ENCODE data around the gene EPS8.
"Not testable (repeated sequence)": the region's sequence is repeated elsewhere in the genome, so short reads cannot be mapped to it uniquely, and the experiment has no call there.

Gene EPS8

GRCh38 chr12:15756822-15757221 is 32.4 kb downstream of the EPS8 start:
- DNase-seq (ENCODE audit: low read depth) = no peak

DNA sequence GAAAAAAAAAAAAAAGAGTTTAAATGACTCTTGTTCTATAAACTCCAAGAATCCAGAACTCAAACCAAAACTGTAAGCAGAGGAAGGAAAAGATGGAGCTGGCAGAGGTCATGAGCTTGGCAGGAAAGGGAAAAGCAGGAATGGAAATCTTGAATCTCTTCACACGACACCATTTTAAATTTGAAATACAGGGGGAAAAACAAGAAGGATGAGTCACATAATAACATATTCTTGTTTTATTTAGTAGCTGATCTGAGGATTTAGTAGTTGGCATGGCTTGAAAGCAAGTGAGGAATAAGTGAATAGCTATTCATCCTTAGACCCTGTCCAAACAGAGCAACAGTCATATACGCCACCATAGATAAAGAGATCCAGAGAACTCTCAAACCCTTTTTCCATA is 35.0 kb downstream of the EPS8 start:
- no peak for DNase-seq (ENCODE audit: low read depth)

DNA sequence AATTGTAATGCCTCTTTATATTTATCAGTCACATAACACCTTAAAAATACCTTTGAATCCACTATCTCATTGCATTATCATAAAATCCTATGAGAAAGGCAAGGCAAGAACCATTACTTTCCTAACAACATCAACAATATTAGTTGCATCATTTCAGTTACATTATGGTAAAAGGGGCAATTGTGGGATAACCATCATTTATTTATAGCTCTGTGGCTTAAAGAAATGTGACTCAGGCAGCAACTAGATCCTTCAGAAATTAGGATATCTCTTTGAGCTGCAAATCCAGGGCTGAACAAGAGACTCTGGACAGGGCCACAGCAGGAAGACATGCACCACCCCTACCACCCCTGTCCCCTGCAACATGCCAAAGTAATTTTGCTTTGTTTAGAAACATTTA is 36.4 kb downstream of the EPS8 start:
- DNase-seq (ENCODE audit: low read depth) = no peak

GRCh38 chr12:15751741-15752140 is 37.4 kb downstream of the EPS8 start:
- DNase-seq (ENCODE audit: low read depth) = no peak

- no peak for DNase-seq (ENCODE audit: low read depth)
Measured at GRCh38 chr12:15749937-15750336, 39.3 kb downstream of the EPS8 start.

GRCh38 chr12:15741870-15742269 is 47.3 kb downstream of the EPS8 start:
- not testable (repeated sequence) for DNase-seq (ENCODE audit: low read depth)

DNA sequence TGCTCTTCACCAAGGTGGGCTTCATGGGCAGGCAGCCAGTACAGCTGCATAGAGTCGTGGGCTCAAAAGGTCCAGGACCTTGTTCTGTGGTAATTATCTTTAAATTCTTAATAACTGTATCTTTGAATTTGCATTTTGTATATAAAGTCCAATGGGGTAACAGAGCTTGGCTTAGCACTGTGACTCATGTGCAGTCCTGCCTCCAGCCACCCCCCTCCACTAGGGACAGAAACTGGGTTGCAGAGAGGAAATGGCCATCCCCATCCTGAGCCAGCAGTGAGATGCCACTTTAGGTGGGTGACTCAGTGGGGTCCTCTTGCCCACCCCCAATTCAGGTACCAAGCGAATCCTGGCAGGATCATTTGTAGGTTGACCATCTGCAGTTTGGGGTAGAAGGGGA is 48.1 kb downstream of the EPS8 start:
- DNase-seq (ENCODE audit: low read depth) = no peak

DNA sequence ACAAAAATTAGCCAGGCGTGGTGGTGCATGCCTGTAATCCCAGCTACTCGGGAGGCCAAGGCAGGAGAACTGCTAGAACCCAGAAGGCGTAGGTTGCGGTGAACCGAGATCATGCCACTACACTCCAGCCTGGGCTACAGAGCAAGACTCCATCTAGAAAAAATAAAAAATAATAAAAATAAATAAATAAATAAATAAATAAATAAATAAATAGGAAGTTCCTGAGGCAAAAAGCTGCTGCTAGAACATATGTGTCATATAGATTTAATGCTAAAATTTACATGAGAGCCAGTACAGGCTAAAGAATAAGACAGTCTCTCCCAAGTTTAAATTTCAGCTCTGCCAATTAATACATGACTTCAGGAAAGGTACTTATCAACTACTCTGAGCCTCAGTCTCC is 48.8 kb downstream of the EPS8 start:
- DNase-seq (ENCODE audit: low read depth) = not testable (repeated sequence)

DNA sequence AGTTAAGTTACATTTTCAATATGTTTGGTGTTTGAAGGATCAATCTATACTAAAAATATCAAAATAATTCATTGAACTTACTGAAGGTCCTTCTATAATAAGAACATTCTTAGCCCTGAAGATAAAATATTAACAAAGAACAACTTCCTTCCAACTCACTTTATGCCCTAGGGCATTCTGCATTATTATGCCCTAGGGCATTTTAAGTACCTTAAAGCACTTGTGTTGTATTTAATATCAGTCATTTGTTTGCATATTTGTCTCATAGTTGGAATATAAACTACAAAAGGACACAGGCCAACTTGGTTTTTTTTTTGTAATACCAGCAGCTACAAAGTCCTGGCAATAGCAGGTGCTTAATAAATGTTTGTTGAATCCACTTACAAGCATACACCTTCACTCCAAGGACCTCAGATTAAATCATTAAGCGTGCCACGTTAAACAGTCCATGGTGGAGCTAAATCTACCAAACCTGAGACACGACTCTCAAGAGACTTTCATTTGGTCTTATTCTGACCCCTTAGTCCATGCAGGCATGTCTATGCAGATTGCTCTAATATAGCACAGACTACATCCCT is 50.7 kb downstream of the EPS8 start:
- DNase-seq (ENCODE audit: low read depth) = no peak

DNA sequence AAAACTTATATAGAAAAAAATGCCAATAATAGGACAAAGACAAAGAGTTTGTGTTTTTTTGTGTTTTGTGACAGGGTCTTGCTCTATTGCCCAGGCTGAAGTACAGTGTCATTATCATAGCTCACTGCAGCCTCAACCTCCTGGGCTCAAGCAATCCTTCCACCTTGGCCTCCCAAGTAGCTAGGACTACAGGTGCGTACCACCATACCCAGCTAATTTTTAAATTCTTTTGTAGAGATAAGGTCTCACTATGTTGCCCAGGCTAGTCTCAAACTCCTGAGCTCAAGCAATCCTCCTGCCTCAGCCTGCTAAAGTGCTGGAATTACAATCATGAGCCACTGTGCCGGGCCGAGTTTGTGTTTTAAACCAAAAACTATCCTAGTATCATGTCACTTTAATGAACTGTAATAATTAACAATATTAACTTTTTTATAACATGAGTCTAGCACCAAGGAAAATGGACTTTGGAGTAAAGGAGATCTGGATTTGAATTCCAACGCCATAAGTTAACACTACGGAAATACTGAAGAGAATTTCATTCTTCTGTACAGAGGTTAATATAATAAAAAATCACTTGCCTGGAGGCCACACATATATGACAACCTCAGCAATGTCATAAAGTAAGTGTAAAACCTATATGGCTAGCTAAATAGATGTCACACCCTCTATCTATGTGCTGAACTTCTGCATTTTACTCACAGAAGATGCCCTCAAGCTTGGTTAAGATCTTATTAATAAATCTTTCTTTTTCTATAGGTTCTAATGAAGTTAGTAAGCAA is 53.2 kb downstream of the EPS8 start:
- DNase-seq (ENCODE audit: low read depth) = no peak

DNA sequence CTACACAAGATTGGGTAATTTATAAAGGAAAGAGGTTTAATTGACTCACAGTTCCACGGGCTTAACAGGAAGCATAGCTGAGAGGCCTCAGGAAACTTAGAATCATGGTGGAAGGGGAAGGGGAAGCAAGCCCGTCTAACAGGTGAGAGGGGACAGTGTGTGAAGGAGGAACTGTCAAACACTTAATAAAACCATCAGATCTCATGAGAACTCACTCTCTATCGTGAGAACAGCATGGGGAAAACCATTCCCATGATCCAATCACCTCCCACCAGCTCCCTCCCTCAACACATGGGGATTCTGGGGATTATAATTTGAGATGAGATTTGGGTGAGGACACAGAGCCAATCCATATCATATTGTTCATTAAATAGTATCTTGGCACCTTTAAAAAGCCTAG is 56.1 kb downstream of the EPS8 start:
- DNase-seq (ENCODE audit: low read depth) = no peak

- no peak for DNase-seq (ENCODE audit: low read depth)
Measured at GRCh38 chr12:15732341-15733061, 56.7 kb downstream of the EPS8 start.

DNA sequence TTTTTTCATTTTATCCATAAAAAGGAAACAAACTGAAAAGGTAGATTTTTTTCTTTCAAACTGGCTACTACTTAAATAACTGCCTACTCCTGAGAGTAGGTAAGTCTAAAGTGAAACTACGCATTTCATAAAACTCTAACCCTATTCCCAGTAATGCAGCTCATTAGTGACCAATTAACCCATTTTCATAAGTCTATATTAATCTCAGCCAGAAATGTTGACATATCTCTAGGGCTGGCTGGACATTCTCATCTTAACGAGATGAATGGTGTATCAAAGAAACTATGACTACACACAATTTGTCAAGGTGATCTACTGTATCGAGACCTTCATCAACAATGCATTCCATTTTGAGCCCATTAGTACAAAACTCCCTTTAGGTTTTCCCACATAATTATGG is 57.2 kb downstream of the EPS8 start:
- DNase-seq (ENCODE audit: low read depth) = no peak

- no peak for DNase-seq (ENCODE audit: low read depth)
Measured at GRCh38 chr12:15729097-15729496, 60.1 kb downstream of the EPS8 start.

DNA sequence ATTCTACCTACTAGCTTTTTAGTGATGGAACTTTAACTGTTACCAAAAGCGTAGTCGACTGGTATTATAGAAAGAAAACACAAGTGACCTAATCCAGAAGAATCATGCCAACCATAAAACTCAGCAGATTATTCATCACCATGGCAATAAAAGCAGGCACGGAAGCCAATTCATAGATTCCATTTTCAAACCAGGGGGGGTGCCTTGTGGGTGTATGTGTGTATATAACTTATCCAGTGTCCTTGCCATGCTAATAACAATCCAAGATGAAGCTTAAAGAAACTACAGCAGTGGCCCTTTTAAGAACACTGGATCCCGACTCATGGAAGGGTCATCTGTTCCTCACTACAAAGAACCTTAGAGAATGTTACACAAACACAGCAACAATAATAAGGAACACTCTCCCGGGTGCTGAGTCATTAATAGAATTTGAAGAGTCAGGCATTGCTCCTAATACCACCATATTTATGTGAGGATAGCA is 61.0 kb downstream of the EPS8 start:
- no peak for DNase-seq (ENCODE audit: low read depth)

DNA sequence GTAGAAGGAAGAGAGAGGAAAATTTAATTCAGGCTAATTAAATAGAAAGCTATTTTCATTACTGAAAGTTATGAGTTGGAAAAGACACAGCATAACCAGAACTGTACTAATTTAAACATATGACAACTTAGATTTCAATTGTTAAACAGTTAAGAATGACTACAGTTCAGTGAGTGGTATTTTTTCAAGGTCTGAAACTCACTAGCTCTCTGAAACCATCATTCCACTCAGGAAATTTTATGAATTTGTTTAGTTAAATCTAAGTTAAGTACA is 62.4 kb downstream of the EPS8 start:
- no peak for DNase-seq (ENCODE audit: low read depth)

DNA sequence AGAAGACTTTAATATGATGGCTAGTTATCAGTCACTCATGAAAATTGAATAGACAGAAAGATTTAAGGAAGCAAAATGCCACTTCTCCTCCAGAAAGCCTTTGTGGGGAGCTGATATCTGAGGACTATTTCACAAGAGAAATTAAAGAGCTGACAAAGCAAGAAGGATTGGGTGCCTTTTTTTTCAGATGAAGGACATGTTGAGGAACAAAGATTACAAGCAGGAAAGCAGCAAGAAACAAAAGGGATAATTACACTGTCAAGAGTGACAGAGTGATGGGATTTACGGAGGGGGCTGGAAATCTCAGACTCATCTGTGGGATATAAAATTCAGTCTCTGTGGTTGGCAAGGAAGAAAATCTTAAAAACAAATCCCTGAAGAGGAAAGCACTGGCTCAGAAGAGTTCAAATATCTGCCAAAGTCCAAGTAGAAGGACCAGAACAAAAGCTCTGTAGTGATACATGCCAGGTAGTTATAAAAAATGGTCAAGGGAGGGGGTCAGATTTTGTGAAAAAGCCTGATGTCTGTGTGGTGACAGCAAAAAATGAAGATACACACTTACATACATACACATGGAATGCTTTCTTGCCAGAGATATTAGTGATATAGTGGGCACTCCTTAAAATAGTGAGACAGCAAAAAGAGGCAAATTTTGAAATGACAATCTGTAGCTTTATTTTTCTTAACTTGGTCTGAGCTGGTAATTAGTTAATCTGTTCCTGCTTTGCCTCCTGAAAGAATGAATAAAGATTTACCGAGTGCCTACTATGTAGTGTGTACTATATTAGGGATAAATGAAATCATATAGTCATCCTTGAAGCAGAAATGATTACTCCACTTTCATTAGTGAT is 62.9 kb downstream of the EPS8 start:
- no peak for DNase-seq (ENCODE audit: low read depth)

GRCh38 chr12:15722951-15723350 is 66.2 kb downstream of the EPS8 start:
- DNase-seq (ENCODE audit: low read depth) = no peak

DNA sequence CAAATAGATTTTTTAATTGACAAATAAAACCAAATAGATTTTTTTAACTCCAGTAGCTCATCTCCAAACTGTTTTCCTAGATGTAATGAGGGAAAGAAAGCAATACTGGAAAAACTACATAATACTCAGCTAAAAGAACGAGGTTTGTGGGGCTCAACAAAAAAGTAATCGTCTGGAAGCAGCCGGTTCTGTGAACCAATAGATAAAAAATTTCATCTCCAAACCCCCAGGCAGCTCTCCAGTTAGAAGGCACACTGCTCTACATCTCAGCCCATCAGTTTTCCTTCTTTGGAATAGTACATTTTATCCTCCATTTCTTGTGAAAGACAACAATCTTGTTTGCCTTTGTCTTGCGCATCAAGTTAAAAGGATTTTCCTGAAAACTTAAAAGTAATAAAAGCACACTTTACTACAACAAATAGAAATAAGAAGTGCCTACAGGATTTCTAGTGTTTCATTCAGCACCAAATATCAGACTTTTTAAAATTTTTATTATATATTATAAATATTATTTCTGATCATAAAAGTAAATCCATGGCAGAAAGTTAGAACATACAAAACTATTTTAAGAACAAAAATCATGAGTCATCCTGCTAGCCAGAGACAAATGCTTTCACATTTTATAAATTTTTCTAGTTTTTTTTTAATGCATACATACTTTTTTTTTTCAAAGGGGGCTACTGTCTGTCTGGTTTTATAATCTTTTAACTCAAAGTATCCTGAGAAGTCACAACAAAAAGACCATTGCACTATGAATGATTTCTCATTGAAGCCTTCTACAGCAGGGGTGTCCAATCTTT is 67.7 kb downstream of the EPS8 start:
- DNase-seq (ENCODE audit: low read depth) = no peak

GRCh38 chr12:15720295-15720694 is 68.9 kb downstream of the EPS8 start:
- no peak for DNase-seq (ENCODE audit: low read depth)

- DNase-seq (ENCODE audit: low read depth) = no peak
Measured at GRCh38 chr12:15719230-15719629, 70.0 kb downstream of the EPS8 start.
